Memory B cell (primary cell): ENCODE measurements around the gene IRAK2.

Experiments
- ATAC-seq: fragments of 150-1000 bp; cut with Tn5 transposase; 2 replicates; pipeline ENCODE4 v1.10.0; 2021; ENCODE audit warnings: low read depth, mild to moderate bottlenecking, moderate library complexity
- DNase-seq, 2 donors: peaks; one replicate each; pipeline ENCODE4 v3.0.0; 2022; ENCODE audit warnings: low spot score in 2 of 2
- H3K27ac Mint-ChIP-seq: one replicate; pipeline ENCODE4 v1.8.0; 2022; ENCODE audit warnings: mild to moderate bottlenecking, moderate library complexity, mixed read lengths
- H3K27me3 Mint-ChIP-seq: one replicate; pipeline ENCODE4 v1.8.0; 2022; ENCODE audit warnings: mixed read lengths
- H3K36me3 Mint-ChIP-seq: one replicate; pipeline ENCODE4 v1.8.0; 2022; ENCODE audit warnings: mild to moderate bottlenecking, mixed read lengths
- H3K4me1 Mint-ChIP-seq: one replicate; pipeline ENCODE4 v1.8.0; 2022; ENCODE audit warnings: mixed read lengths
- H3K4me3 Mint-ChIP-seq: one replicate; pipeline ENCODE4 v1.8.0; 2022; ENCODE audit warnings: mild to moderate bottlenecking, moderate library complexity, mixed read lengths
- H3K9me3 Mint-ChIP-seq: one replicate; pipeline ENCODE4 v1.8.0; 2022; ENCODE audit warnings: mixed read lengths

The IRAK2 gene

DNA sequence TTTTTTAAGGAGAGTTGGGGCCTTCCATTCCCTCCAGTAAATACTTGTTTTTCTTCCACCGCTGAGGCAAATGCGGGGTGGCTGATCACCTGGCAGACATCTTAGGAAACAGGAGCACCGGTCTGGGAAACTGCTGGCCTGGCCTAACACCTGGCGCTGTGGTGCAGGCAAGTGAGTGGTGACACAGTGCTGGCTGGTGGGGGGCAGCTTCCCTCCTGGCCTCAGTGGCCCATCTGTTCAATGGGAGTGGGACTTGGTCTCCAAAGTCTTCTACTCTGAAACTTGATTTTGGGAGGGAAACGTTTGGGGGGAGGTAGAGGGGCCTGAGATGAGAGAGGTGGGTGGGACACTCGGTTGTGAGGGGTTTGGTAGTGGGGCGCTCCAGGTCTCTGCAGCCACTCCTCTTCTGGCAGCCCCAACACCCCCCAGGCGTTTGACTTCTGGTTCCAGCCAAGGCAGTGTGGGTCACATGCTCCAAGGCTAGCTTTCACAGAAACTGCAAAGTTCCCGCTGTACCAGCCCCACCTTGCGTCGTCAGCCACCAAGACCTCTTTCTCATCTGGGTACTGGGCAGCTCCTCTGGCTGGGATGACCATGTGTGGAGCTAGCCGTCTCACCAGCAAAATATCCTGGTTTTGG, 123.3 kb downstream of the IRAK2 start:
- DNase-seq (no peak), ATAC-seq (no peak)
- peaks cover 26% of the 10 kb centered on the region for H3K4me1 Mint-ChIP-seq
- no peak overlapping the region for H3K4me3 Mint-ChIP-seq
- no peaks in the 10 kb centered on the region for H3K27me3 Mint-ChIP-seq
- H3K9me3 Mint-ChIP-seq = no peaks in the 10 kb centered on the region
- H3K27ac Mint-ChIP-seq = no peak overlapping the region
- H3K36me3 Mint-ChIP-seq = peaks cover 2% of the 10 kb centered on the region

GRCh38 chr3:10288575-10288960, 123.8 kb downstream of the IRAK2 start:
- H3K27me3 Mint-ChIP-seq = no peaks in the 10 kb centered on the region
- DNase-seq (no peak), ATAC-seq (no peak)
- no peaks in the 10 kb centered on the region for H3K9me3 Mint-ChIP-seq
- peaks cover 2% of the 10 kb centered on the region for H3K36me3 Mint-ChIP-seq
- peaks cover 26% of the 10 kb centered on the region for H3K4me1 Mint-ChIP-seq
- H3K4me3 Mint-ChIP-seq = no peak overlapping the region
- H3K27ac Mint-ChIP-seq = no peak overlapping the region

GRCh38 chr3:10289077-10289476, 124.4 kb downstream of the IRAK2 start:
- peaks cover 2% of the 10 kb centered on the region for H3K36me3 Mint-ChIP-seq
- no peak overlapping the region for H3K4me3 Mint-ChIP-seq
- no peak for ATAC-seq
- H3K9me3 Mint-ChIP-seq = no peaks in the 10 kb centered on the region
- H3K4me1 Mint-ChIP-seq = peaks cover 27% of the 10 kb centered on the region
- no peak for DNase-seq
- no peaks in the 10 kb centered on the region for H3K27me3 Mint-ChIP-seq
- H3K27ac Mint-ChIP-seq = peak overlapping the region; percentile 41

- Mint-ChIP-seq H3K27me3 (no peaks in the 10 kb centered on the region), H3K4me3 (no peak overlapping the region), H3K36me3 (peaks cover 2% of the 10 kb centered on the region), H3K27ac (no peak overlapping the region), H3K4me1 (peaks cover 24% of the 10 kb centered on the region), H3K9me3 (no peaks in the 10 kb centered on the region)
- ATAC-seq (no peak), DNase-seq (no peak)
Observed at GRCh38 chr3:10289787-10290355, 125.2 kb downstream of the IRAK2 start.

DNA sequence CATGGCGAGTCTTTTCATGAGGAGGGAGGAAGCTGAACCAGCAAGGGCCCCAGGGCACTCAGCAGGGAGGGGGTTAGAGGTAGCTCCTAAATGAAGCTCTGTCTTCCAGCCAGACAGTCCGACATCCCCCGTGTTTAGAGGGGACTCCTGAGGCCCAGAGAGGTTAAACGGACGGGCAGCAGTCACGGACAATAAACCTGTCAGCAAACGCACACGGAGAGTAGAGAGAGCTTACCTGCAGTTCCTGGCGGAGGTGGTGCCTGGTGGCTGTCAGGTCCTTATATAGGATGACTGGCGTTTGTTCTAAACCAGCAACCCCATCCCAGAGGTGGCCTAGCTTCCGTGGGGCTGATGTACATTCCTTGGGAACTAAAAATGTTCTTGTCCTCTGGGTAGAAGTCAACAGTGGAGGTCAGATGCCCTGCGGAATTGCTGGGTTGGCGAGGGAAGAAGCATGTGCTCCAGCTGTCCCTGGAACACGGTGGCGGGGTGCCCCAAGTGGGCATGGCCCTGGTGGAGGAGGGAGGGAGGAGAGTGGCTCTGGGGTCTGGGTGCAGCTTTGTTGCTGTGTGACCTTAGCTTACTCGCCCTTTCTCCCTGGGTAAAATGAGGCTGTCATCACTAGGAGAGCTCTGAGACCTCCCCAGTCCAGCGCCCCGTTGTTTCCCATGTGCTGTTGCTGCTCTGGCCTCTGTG, 125.9 kb downstream of the IRAK2 start:
- ATAC-seq (no peak), DNase-seq (no peak)
- H3K27ac Mint-ChIP-seq = no peak overlapping the region
- peaks cover 2% of the 10 kb centered on the region for H3K36me3 Mint-ChIP-seq
- H3K27me3 Mint-ChIP-seq = no peaks in the 10 kb centered on the region
- peaks cover 20% of the 10 kb centered on the region for H3K4me1 Mint-ChIP-seq
- no peak overlapping the region for H3K4me3 Mint-ChIP-seq
- H3K9me3 Mint-ChIP-seq = no peaks in the 10 kb centered on the region

DNA sequence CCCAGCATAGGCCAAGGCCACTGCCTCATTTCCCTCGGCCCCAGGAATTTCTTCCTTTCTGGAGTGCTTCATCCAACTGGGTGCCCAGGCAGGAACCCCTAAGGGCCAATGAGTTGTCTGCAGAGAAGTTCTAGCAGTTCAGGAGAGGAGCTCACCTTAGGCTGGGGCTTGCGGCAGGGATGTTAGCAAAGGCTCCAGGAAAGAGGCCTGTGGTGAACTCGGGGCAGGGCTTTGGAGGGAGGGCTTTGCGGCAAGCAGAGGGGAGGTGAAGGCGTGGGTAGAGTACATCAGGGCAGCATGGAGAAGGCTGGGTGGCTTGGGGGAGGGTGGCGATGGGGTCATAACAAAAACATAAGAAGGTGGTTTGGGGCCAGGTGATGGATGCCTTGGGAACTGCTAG, 126.9 kb downstream of the IRAK2 start:
- DNase-seq (no peak), ATAC-seq (no peak)
- H3K36me3 Mint-ChIP-seq = peaks cover 4% of the 10 kb centered on the region
- peak overlapping the region; percentile 73 for H3K4me3 Mint-ChIP-seq
- peaks cover 20% of the 10 kb centered on the region for H3K4me1 Mint-ChIP-seq
- H3K27ac Mint-ChIP-seq = peak overlapping the region; percentile 76
- no peaks in the 10 kb centered on the region for H3K9me3 Mint-ChIP-seq
- no peaks in the 10 kb centered on the region for H3K27me3 Mint-ChIP-seq

DNA sequence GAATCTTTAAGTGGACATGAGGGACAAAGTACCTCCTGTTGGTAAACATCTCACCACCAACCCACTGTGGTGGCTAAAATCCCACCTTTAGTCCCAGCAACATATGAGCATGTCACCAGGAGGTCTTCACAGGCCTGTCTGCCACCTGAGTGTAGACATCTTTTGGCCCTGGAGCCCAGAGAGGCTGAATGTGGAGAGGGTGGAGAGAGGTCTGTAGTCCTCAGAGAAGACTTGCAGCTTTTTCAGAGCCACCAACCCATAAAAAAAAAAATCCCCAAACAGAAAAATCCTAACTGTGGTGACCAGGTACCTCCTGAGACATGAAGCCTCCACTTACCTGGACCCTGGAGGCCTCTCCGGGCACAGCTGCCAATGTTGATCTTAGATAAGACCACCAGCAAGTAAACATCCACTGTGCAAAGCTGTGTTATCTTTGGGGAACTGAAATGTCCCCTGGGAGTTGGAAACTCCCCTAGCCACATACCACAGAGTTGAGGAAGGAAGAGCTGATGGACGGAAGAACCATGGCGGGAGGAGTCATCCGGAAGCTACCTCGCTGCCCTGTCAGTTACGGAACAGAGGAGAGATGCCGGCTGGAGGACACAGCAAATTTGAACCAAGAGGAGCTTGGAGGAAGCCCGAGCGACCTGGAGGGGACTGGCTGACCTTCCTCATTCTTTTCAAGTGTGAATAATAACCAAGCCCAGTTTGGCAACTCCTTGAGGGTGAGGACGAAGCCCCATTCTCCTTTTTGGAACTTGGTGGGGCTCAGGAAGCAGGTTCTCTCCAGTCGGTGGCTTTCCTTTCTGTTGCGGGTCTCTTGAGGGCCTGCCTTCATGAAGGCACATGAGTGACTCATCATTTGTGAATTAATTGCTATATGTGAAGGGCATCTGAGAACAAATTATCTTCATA, 128.0 kb downstream of the IRAK2 start, which contains the start of gene GHRL:
GHRL (minus strand) TSS at position 443 of the 915 bp plus-strand sequence. CDS start 2,767 bp downstream, outside the sequence.
- ATAC-seq = peak; percentile 97
- peak within 1 kb of the TSS; percentile 73 for H3K4me3 Mint-ChIP-seq
- no peaks in the 10 kb centered on the region for H3K9me3 Mint-ChIP-seq
- peak; percentile 59 to 72 for DNase-seq
- peaks cover 7% of the 10 kb centered on the region for H3K36me3 Mint-ChIP-seq
- peak within 1 kb of the TSS; percentile 76 for H3K27ac Mint-ChIP-seq
- H3K4me1 Mint-ChIP-seq = peaks cover 20% of the 10 kb centered on the region
- no peaks in the 10 kb centered on the region for H3K27me3 Mint-ChIP-seq
